NCI-H1105 (cell line): ENCODE measurements around the gene RDH5.

ENCODE experiments used
- DNase-seq: peaks from one replicate; lab custom pipeline; 2025; lab: John Stamatoyannopoulos, UW

Gene RDH5

DNA sequence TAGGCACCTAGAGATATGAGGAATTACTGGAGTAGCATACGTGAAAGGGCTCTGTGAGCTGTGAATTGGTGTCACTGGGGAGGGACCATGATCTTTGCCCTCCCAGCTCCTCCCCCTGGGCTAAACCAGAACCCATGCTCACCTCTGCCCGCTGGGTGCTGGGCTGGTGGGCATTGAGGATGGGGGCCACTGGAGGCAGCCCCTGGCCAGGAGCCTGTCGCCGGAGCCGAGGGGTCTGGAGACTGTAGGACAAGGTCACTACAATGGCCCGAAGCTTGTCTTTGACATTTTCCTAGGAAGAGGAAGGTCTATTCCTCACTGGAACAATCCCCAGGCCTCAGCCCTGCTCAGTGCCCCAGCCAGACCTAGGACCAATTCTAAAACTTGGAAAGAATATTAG lies 24.1 kb upstream of the RDH5 start:
- no peak for DNase-seq

DNA sequence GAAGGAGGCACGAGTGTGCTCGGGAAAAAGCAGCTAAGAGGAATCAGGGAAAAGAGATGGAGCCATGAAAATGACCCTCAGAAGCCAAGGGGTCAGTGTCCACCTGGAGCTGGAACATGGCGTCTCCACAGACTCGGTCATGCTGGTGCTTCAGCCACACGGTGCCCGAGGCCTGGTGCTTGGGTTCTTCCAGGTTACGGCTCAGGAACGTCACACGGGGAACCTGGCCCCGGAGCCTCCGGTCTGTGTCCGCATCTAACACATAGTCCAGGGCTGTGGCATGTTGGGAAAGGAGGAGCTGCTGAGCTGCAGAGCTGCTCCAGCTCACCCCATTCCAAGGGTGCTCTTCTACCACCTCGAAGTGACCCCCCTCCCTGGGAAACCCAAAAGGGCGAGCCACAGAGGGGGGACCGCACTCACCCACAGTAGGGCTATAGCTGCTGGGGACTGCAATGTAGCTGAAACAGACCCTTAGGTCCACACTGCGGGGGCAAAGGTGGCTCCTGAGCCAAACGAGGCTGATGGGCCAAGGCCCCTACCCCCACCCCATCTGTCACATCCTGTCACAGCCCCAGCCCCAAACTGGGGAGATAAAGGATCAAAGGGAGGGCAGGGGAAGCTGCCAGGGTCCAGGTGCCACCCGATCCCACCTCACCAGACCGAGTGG lies 23.3 kb upstream of the RDH5 start:
- DNase-seq = no peak

GRCh38 chr12:55697686-55698085 lies 22.5 kb upstream of the RDH5 start:
- no peak for DNase-seq

DNA sequence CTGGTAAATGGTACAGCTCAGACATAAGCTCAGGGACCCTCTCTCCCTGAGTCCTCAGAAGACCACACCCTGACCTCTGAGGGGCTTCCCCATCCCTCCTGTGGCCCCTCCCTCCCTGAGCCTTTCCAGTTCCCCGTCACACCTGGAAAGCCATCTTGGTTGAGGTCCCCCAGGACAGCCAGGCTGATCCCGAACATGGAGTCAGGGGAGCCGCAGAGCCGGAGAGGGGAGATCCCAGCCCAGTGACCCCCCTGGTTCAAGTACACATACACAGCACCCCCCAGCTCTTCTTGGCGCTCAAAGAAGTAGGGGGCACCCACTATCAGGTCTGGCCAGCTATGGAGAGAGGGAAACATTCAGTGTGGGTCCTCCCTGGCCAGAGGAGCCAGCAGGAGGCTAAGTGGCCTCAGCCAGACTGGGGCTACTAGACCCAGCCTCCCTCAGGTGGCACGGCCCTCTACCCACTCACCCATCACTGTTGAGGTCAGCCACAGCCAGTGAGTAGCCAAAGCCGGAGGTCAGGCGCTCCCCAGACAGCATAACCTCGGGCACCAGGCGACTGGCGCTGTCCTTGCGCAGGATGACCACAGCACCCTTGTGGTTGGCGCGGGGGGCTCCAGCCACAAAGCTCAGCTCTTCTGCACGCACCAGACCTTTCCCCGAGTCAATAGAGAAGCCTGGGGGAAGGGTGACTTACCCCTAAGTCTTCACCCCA lies 21.8 kb upstream of the RDH5 start:
- no peak for DNase-seq

GRCh38 chr12:55698965-55699364 lies 21.2 kb upstream of the RDH5 start:
- no peak for DNase-seq

GRCh38 chr12:55699471-55700055 lies 20.6 kb upstream of the RDH5 start:
- no peak for DNase-seq

GRCh38 chr12:55700255-55701018 lies 19.8 kb upstream of the RDH5 start:
- DNase-seq = no peak

- DNase-seq = no peak
Observed at GRCh38 chr12:55702861-55703260, 17.3 kb upstream of the RDH5 start.

DNA sequence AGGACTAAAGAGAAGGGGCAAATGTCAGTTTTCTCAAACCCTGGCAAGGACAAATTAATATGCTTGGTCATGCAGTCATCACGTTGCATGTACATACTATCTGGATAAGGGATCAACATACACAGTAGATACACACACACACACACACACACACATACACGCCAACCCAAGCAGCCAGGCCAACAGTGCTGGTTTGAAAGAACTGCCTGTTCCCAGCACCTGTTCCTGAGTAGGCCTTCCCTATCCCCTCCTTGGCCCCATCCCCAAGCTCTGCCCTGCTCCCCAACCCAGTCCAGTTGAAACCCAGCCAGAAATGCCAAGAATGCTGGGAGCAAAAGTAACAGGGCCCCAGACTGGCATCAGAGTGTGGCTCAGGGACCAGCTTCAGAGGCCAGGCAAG lies 16.9 kb upstream of the RDH5 start:
- DNase-seq = no peak

DNA sequence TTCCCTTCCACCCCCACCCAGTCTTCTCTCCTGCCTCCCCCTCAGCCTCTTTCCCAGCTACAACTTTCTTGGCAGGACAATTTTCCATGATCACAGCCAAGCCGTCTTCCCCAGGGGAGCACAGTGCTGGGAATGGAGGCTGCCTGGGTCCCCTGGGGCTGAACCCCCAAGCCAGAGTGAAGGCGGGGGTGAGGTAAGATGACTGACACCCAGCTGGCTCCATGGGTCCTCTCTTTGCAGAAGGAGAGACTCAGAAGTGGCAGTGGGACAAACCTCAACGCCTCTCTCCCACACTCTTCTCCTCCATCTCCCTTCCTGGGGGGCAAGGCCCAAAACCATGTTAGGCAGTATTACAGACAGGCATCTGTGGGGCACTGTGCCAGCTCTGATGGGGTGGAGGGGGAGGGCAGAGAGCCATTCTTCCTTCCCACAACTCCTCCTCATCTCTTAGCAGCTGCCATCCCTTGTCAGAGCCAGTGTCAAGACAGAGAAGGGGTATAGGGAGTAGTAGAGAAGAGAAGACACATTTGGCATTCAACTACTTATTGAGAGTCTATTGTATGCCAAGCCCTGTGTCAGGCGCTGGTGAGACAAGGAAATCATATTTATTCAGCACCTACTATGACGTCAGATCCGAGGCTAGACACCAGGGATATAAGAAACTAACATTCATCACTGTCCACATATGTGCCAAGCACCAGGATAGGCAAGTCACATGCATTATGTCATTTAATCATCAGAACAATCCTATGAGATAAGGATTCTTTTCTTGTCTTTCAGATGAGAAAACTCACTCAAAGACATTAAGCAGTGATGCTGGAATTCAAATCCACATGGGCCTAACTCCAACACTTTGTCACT lies 16.1 kb upstream of the RDH5 start:
- no peak for DNase-seq

DNA sequence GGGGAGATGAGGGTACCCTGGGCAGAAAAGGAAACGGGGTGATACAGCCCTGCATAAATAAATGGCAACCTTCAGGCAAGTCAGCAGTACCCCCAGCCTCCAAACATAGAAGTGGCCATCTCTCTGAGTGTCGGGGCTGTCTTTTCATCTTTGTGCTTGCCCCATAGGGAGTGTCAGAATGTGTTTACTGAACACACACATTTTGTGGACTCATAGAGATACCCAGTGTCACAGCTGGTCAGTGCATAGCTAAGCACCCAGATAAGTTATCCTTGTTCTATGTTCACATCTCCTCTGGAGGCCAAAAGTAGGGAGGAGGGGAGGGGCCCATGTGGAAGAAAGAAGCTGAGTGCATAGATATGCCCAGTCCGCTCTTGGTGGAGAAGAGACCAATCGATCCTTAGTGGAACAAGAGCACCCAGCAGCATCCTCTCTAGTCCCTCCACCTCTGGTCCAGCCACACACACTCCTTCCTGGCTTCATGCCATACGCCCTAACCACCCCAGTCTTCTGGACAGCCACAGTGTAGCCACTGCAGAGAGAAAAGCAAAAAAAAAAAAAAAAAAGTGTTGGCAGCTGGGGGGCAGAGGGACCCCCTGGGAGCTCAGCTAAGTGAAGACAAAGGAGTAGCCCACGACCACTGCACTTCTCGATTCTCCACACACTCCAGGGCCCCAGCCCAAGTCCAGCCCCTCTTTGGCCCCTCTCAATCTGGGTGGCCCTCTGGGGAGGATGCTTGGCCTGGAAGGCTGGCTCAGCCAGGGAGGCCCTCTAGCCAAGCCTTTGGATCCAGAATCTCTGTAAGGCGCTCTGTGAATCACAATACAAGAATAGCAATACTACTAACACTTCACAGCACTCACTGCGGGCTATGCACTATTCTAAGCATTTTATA lies 15.1 kb upstream of the RDH5 start:
- DNase-seq = no peak

- no peak for DNase-seq
Observed at GRCh38 chr12:55705782-55706402, 14.3 kb upstream of the RDH5 start.

GRCh38 chr12:55706568-55707218 lies 13.5 kb upstream of the RDH5 start:
- DNase-seq = no peak

GRCh38 chr12:55707219-55707671 lies 12.9 kb upstream of the RDH5 start:
- DNase-seq = no peak

DNA sequence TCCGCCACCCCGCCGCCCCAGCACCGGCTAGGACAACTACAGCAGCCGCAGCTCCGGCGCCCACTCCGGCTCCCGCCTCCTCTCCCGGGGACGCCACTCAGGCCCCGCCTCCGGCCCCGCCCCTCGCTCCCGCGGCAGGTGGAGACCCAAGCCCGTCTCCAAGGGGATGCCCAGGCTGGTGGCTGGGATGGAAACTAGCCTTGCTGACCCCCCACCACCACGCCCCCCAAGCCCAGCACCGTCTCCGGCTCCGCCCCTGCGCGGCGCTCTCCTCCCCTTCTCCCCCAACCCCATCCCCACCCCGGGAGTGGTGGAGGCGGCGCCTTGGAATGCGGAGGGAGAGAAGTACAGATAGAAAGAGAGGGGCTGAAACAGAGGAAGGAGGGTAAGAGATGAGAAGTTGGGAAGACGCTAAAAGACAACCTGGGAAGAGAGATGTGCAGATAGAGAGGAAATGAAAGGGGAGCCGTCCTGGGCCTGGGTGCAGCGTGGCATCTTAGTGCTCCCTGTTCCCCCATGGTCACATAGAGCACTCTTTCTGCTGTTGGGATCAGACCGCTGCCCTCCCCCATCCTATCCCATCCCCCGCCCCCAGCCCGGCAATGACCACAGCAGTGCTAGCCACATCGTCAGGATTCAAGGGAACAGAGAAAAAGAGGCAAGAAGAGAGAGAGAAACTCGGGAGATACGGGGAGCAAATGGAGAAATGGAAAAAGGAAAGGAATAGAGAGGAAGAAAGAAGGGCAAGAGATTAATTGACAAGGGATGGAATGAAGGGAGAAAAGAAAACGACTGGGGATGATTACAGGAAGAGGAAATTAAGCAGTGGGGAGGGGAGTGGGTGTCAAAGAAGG lies 12.1 kb upstream of the RDH5 start, which contains the start of gene ITGA7:
Gene ITGA7, minus strand, starts transcription at position 64 of the 854 bp plus-strand sequence. CDS start 222 bp downstream, outside the sequence.
- DNase-seq = peak; percentile 62

- DNase-seq = no peak
Observed at GRCh38 chr12:55708695-55709233, 11.4 kb upstream of the RDH5 start.

GRCh38 chr12:55711786-55712553 lies 8.2 kb upstream of the RDH5 start:
- DNase-seq = no peak
